SKM-1 (cell line): Measurements from ENCODE around the gene HCFC2.
"Not testable (repeated sequence)": the region's sequence is repeated elsewhere in the genome, so short reads cannot be mapped to it uniquely, and the experiment has no call there.

Source experiments
- DNase-seq: peaks from one replicate; lab custom pipeline; 2025; ENCODE audit not compliant: unreplicated experiment; lab: John Stamatoyannopoulos, UW

The HCFC2 gene

GRCh38 chr12:104064031-104064841 lies at the start of gene HCFC2:
Gene HCFC2 (plus strand): TSS chr12:104064531. CDS start chr12:104064561, 30 bp downstream.
- DNase-seq, result peak; percentile 10

GRCh38 chr12:104021862-104022261 lies 42.5 kb upstream of the HCFC2 start:
- not testable (repeated sequence) for DNase-seq

GRCh38 chr12:104022786-104023185 lies 41.5 kb upstream of the HCFC2 start:
- DNase-seq, result no peak

GRCh38 chr12:104023710-104024109 lies 40.6 kb upstream of the HCFC2 start:
- DNase-seq, result no peak

- no peak for DNase-seq
Observed at GRCh38 chr12:104024348-104024747, 40.0 kb upstream of the HCFC2 start.

- no peak for DNase-seq
Observed at GRCh38 chr12:104025771-104026170, 38.6 kb upstream of the HCFC2 start.

- DNase-seq, result no peak
Observed at GRCh38 chr12:104026841-104027599, 37.3 kb upstream of the HCFC2 start.

GRCh38 chr12:104030596-104030995 lies 33.7 kb upstream of the HCFC2 start:
- DNase-seq, result not testable (repeated sequence)

GRCh38 chr12:104036143-104036542 lies 28.2 kb upstream of the HCFC2 start:
- DNase-seq, result not testable (repeated sequence)

- not testable (repeated sequence) for DNase-seq
Observed at GRCh38 chr12:104039769-104040168, 24.6 kb upstream of the HCFC2 start.

- no peak for DNase-seq
Observed at GRCh38 chr12:104042580-104042979, 21.8 kb upstream of the HCFC2 start.

- DNase-seq, result no peak
Observed at GRCh38 chr12:104044158-104044557, 20.2 kb upstream of the HCFC2 start.

GRCh38 chr12:104046306-104046705 lies 18.0 kb upstream of the HCFC2 start:
- DNase-seq, result no peak

- no peak for DNase-seq
Observed at GRCh38 chr12:104048162-104048561, 16.2 kb upstream of the HCFC2 start.

- DNase-seq, result no peak
Observed at GRCh38 chr12:104048811-104049210, 15.5 kb upstream of the HCFC2 start.

- DNase-seq, result no peak
Observed at GRCh38 chr12:104049278-104049902, 14.9 kb upstream of the HCFC2 start.

- DNase-seq, result no peak
Observed at GRCh38 chr12:104049903-104050356, 14.4 kb upstream of the HCFC2 start, which contains the start of gene GLT8D2. Gene GLT8D2 (minus strand): TSS chr12:104050187. CDS start chr12:104019648, 30,539 bp downstream.

- no peak for DNase-seq
Observed at GRCh38 chr12:104050436-104050835, 13.9 kb upstream of the HCFC2 start.

GRCh38 chr12:104054681-104055346 lies 9.5 kb upstream of the HCFC2 start:
- no peak for DNase-seq

GRCh38 chr12:104055686-104056388 lies 8.5 kb upstream of the HCFC2 start:
- DNase-seq, result no peak
